ENCODE data around the gene PIK3CG.
"Not testable (repeated sequence)": the region's sequence is repeated elsewhere in the genome, so short reads cannot be mapped to it uniquely, and the experiment has no call there.

Gene PIK3CG

GRCh38 chr7:106888204-106888603, 23.1 kb downstream of the PIK3CG start:
- DNase-seq, result no peak

GRCh38 chr7:106890952-106891351, 25.9 kb downstream of the PIK3CG start:
- no peak for DNase-seq

GRCh38 chr7:106891548-106892410, 26.7 kb downstream of the PIK3CG start:
- DNase-seq, result no peak

GRCh38 chr7:106893591-106893990, 28.5 kb downstream of the PIK3CG start:
- no peak for DNase-seq

GRCh38 chr7:106895246-106895864, 30.3 kb downstream of the PIK3CG start:
- peak; percentile 38 for DNase-seq

- DNase-seq, result no peak
Observed at GRCh38 chr7:106896231-106896630, 31.1 kb downstream of the PIK3CG start.

- not testable (repeated sequence) for DNase-seq
Observed at GRCh38 chr7:106897553-106897952, 32.5 kb downstream of the PIK3CG start.

GRCh38 chr7:106898967-106899366, 33.9 kb downstream of the PIK3CG start:
- DNase-seq, result not testable (repeated sequence)

- no peak for DNase-seq
Observed at GRCh38 chr7:106901828-106902441, 36.9 kb downstream of the PIK3CG start.

- no peak for DNase-seq
Observed at GRCh38 chr7:106905734-106906133, 40.7 kb downstream of the PIK3CG start.

- DNase-seq, result no peak
Observed at GRCh38 chr7:106911959-106912358, 46.9 kb downstream of the PIK3CG start.

GRCh38 chr7:106914018-106914607, 49.0 kb downstream of the PIK3CG start:
- no peak for DNase-seq

- no peak for DNase-seq
Observed at GRCh38 chr7:106915407-106915806, 50.3 kb downstream of the PIK3CG start.

- no peak for DNase-seq
Observed at GRCh38 chr7:106915873-106916272, 50.8 kb downstream of the PIK3CG start.

GRCh38 chr7:106916679-106917078, 51.6 kb downstream of the PIK3CG start:
- DNase-seq, result no peak

- DNase-seq, result no peak
Observed at GRCh38 chr7:106918991-106919390, 53.9 kb downstream of the PIK3CG start.

- not testable (repeated sequence) for DNase-seq
Observed at GRCh38 chr7:106924468-106924867, 59.4 kb downstream of the PIK3CG start.

GRCh38 chr7:106926892-106927291, 61.8 kb downstream of the PIK3CG start:
- DNase-seq, result no peak

- DNase-seq, result no peak
Observed at GRCh38 chr7:106927536-106927935, 62.5 kb downstream of the PIK3CG start.

- not testable (repeated sequence) for DNase-seq
Observed at GRCh38 chr7:106929616-106930015, 64.5 kb downstream of the PIK3CG start.

- no peak for DNase-seq
Observed at GRCh38 chr7:106936236-106936635, 71.2 kb downstream of the PIK3CG start.

GRCh38 chr7:106938122-106938521, 73.0 kb downstream of the PIK3CG start:
- not testable (repeated sequence) for DNase-seq

- no peak for DNase-seq
Observed at GRCh38 chr7:106938803-106939202, 73.7 kb downstream of the PIK3CG start.
